HL-60/S4 treated with phorbol 12-myristate 13-acetate at 8.2 ng/mL for 4 days and 3 days (cell line): ENCODE data around the gene MMP7.

ENCODE experiments used
- in situ Hi-C: fragments of 300-500 bp; cut with MboI; formaldehyde crosslinking; loops from 2 replicates; pipeline ENCODE4 v1.15.0; 2022; ENCODE audit warnings: low sequenced_read_pairs

MMP7 gene

DNA sequence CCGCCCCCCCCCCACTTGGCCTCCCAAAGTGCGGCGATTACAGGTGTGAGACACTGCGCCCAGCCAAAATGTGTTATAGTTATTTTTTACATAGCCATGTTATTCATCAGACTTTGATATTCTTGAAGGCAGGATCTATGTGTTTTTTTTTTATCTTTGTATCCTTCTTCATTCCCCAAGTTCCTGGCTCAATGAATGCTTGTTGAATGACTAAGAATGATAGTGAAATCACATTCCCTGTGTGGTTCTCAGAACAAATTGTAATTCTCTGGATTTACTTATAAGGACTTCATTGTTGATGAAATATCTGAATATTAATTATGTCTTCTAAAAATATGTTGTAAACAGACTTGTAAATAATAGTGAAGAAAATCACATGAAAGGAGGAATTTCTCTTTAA, 33.5 kb downstream of the MMP7 start:
- in situ Hi-C loops, result loop anchor here (25.0 kb wide), 1 partner anchor 110 kb away; no protein-coding TSS in a partner anchor

DNA sequence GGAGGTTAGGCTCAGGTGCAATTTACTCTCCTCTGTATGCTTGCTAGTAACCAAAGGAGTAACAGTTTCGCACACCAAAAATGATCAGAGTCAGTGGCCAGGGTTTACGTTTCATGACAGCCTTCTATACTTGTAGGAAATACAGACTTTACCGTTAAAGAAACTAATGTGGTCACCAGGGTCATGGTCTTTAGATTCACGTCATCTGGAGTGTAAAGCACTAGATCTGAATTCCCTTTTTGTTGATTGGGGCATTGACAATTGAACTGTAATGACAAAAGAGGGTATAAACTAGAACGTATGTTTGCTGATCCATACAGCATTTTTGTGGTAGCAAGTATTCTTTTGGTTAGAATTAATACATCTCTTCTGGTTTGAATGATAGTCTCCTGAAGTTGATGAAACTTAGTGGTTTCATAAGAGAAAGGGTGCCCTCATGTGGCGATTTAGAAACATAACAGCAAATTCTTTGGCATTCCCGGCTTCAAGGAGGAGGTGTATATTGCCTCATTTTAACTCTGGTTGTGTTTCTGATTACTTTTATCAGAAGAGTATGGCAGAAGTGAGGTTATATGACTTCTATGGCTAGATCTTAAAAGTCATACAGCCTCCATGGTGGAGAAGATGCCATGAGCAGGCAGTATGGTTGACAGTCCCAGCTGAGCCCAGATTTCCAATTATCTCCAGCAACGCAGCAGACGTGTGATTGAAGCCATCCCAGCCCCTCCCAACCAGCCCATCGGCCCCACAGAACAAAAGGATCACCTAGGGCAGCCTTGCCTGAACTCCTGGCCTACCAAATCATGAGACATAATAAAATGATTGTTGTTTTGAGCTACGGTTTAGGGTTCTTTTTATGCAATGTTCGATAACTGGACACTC, 35.1 kb downstream of the MMP7 start:
- in situ Hi-C loops, result loop anchor here (25.0 kb wide), 1 partner anchor 108 kb away; no protein-coding TSS in a partner anchor

DNA sequence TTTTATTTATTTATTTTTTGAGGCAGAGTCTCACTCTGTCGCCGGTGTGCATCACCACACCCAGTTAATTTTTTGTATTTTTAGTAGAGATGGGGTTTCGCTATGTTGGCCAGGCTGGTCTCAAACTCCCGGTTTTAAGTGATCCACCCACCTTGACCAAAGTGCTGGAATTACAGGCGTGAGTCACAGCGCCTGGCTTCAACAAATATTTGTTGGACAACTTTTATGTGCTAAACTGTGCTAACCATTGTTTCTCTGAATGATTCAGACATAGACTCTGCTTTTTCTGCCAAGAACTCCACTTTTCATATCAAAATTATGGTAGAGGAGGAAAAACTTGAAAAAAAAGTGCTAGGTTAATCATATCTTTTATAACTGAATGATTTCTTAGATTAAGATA, 36.3 kb downstream of the MMP7 start:
- in situ Hi-C loops, result loop anchor here (25.0 kb wide), 1 partner anchor 107 kb away; no protein-coding TSS in a partner anchor

DNA sequence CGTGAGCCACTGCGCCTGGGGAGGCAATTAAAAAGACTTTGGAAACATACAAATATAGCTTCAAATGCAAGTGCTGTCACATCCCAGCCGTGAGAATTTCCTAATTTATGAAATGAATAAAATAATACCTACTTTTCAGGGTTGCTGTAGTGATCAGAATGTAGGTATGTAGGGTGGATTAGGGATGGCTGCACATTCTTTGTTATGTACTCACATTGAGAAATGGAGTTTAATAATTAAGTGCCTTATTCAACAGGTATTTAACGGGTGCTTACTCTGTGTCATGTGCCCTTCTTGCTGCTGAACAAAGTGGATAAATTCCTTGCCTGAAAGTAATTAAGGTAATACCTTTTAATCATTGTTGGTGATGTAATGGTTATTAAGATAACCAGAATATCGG, 37.0 kb downstream of the MMP7 start:
- in situ Hi-C loops, result loop anchor here (25.0 kb wide), 1 partner anchor 106 kb away; no protein-coding TSS in a partner anchor

DNA sequence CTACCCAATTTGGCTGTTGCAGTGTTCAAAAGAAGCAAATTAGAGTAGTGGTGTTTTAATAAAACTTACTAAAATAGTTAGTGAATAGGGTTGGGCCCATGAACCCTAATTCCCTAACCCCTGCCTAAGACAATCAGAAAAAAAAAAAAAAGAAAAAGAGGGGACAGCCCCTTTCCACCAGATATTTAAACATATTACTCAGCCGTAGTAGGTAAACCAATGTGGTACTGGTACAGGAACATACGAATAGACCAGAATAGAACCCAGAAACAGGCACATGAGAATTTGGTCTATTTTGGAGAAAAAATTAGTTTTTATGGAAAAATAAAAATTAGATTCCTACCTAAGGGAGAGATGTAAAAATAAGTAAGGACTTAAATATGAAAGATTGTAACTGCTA, 38.6 kb downstream of the MMP7 start:
- in situ Hi-C loops, result loop anchor here (25.0 kb wide), 1 partner anchor 105 kb away; no protein-coding TSS in a partner anchor

DNA sequence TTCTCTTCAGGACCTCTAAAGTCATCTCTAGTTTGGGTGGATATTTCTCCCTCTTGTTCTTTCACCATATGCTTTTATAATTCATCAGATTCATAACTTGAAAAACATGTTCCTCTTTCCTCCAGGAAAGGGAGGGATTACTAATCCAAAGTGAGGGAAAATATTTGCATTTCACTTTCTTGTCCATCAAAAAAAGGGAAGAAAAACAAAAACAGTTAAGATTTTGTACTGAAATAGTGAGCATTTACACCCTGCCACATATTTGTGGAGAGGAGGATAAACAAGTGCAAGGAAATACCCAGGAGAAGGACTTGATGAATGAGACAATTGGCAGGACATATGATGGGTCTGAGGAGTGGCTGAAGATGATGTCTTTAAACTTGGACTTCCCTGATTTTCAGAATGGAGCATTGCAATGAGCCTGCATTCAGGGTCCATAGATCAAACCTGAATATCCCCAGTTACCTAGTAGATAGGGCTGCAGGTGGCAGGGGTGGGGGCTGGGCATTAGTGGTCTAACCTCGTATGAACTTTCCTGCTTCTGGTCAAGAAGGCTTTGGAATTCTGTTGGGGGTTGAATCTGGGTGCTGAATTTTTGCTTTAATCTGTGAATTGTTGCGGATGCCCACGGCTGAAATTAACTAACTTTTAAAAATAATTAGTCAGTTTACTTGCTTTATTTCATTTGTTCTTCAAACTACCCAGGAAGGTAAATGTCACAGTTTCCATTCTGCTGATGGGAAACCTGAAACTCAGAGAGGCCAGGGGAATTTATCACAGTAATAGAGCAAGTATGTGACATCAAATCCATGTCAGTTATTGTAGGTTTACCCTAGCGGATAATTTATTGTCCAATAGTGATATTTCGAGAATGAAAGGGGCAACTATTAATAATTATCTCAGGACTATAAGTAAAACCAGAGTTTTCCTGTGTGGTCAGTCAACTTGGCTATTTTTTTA, 41.1 kb downstream of the MMP7 start:
- in situ Hi-C loops, result loop anchor here (25.0 kb wide), 1 partner anchor 102 kb away; no protein-coding TSS in a partner anchor

DNA sequence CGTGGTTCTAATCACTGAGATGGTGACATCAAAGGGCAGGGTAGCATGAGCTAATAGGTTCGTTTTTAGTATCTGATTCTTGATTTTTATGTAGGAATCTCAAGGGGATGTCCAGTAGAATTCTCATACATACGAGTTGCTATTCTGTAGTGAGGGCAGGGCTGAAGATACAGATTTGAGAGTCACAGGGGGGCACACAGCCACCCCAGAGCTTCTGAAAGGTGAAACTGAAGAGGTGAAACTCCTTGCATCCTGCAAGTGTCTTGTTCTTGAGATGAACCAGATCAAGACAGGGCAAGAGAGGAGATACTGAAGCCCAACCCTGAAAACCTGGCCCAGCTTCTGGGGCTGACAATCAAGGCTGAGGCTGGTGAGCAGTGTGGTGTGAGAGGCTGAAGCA, 42.3 kb downstream of the MMP7 start:
- in situ Hi-C loops, result loop anchor here (25.0 kb wide), 1 partner anchor 101 kb away; no protein-coding TSS in a partner anchor

DNA sequence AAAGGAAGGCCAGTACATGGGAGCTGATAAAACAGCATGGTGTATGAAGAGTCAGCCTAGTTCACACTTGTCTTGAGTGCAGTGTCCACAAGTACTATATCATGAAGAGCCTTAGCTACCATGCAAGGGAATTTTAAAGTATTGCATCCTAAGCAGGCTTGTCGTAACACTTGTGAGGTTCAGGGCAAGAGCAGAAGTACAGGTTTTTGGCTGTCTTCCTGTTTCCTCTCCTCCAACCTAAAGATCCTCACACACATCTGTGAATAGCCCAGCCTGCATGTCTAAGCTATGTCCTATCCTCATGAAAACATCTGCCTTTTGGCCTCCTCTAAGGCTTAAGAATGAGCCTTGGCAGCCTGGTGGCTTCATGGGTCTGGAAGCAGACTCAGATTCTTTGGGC, 43.3 kb downstream of the MMP7 start:
- in situ Hi-C loops, result loop anchor here (25.0 kb wide), 1 partner anchor 100 kb away; no protein-coding TSS in a partner anchor

DNA sequence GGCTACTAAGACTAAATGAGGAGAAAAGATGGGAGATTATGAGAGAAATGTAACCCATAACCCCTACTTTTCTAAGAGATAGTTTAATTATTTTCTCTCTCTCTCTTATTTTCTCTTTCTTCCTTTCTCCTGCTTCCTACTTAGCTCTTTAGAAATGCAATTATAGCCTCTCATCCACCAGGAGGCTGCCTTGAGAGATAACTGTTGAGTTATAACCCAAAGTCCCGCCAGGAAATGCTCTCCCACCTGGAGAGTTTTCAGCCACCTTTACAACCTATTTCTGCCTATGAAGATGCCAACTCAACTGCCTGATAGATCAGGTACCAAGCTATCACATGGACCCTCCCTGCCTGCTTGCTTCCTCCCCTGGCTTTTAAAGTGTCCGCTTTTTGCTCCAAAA, 44.0 kb downstream of the MMP7 start:
- in situ Hi-C loops, result loop anchor here (25.0 kb wide), 1 partner anchor 99 kb away; no protein-coding TSS in a partner anchor

DNA sequence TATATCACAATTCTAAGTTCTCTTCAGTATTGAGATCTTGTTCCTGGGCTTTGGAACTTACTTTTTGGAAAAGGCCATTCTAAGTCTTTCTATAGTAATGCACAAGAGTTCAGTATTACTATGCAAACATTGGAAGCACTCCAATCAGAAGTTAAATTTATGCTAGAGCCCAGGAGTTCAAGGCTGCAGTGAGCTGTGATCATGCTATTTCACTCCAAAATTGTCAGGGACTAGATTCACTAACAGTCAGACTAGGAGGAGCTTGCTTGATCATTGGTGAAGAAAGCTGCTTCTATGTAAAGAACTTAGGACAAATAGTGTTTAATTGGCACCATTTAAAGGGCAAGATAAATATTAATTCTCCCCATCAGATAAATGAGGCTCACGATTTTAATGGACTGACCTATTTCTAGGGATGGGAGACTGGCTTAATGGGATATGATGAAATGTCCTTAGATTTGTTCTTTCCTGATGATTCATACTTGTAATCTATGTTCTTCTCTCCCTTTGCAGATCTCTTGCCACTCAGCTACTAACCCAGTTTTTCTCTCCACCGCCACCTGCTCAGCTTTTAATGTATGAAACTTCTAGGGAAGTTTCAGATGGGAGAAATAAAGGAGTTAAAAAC, 45.3 kb downstream of the MMP7 start:
- in situ Hi-C loops, result loop anchor here (25.0 kb wide), 1 partner anchor 98 kb away; no protein-coding TSS in a partner anchor

DNA sequence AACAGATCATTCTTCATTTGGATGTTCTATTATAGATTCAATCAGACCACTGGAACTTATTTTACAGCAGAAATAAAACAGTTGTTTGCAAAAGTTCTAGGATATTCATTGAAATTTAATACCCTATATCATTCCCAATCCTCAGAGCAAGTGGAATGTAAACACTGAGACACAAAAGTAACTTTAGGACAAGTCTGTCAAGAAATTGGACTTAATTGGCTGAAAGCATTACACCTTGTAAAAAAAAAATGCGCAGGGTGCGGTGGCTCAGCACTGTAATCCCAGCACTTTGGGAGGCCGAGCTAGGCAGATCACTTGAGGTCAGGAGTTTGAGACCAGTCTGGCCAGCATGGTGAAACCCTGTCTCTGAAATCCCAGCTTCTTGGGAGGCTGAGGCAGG, 48.1 kb downstream of the MMP7 start:
- in situ Hi-C loops, result loop anchor here (25.0 kb wide), 1 partner anchor 95 kb away; no protein-coding TSS in a partner anchor

DNA sequence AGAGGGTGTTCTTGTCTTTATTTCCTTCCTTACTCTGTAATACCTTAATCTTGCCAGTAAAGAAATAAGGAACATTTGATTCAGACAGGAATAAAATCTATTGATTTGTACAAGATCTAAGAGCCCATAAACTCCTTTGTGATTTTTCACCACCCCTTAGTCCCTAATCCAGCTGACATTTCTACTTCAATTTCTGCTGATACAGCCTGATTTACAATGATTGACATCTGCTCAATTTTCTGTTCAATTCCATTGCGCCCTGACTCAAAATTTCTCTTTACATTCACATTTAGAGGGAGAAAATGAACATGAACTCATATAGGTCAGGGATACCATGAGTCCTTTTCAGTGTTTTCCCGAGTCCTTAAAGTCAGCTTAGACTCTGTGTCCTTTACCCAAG, 50.8 kb downstream of the MMP7 start:
- in situ Hi-C loops, result loop anchor here (25.0 kb wide), 1 partner anchor 92 kb away; no protein-coding TSS in a partner anchor

DNA sequence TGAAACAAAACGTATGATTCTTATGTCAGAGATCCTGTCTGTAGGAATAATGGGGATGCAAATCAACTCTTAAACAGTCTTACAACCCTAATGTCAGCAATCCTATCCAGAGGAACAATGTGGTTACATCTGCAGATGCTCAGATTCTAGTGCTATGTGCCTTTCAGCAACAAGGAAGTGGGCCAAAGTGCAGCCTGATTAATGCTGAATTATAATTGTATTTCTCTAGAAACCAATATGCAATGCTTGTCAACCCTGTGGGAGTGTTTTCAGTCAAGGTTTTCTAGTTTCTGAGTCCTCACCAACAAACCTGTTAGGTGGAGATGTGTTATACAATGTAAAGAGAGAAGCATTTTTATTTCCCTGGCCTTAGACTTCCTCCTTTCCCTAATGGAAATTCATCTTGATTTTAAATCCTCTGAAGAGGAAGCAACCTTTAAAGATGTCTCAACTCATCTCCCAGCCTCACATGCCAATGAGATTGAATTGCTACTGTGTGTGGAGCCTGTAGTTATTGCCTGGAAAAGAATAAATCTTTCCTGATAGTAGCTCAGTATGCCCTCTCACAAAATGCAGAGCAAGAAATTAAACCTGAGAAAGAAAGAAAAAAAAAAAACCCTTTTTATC, 51.8 kb downstream of the MMP7 start:
- in situ Hi-C loops, result loop anchor here (25.0 kb wide), 1 partner anchor 91 kb away; no protein-coding TSS in a partner anchor

DNA sequence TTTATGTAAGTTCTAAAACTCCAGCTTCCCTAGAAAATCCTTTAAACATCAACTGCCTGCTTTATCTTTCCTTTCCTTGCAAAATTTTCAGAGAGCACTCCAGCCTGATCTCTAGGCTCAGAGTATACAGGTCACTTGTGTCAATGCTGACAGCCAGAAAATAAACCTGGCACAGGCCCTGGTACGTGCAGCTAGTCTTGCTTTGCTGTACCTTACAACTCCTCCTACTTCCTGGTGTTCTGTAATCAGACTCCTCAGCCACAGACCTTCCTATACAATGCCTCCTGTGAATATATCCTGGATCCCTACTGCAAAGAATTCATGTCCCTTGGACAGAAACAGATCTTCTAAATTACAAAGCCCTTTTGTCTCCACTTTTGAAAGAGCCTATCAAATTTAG, 53.7 kb downstream of the MMP7 start:
- in situ Hi-C loops, result loop anchor here (25.0 kb wide), 1 partner anchor 90 kb away; no protein-coding TSS in a partner anchor

DNA sequence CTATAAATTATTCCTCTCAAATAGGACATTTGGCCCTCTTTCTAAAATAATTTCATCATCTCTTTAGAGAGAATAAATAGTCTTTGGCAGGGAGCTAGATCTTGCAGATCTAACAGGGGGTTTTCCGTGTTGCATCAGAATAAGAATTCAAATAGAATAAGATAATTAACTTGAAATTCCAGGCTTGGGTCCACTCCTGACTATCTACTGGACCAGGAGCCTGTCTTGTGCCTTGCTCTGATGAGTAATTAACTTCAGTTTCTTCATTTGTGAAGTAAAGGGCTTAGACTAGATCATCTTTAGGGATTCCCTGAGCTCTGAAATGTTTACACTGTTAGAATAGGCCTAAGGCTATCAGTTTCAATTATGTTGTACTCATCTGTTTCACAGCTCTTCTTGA, 54.5 kb downstream of the MMP7 start:
- in situ Hi-C loops, result loop anchor here (25.0 kb wide), 1 partner anchor 89 kb away; no protein-coding TSS in a partner anchor

DNA sequence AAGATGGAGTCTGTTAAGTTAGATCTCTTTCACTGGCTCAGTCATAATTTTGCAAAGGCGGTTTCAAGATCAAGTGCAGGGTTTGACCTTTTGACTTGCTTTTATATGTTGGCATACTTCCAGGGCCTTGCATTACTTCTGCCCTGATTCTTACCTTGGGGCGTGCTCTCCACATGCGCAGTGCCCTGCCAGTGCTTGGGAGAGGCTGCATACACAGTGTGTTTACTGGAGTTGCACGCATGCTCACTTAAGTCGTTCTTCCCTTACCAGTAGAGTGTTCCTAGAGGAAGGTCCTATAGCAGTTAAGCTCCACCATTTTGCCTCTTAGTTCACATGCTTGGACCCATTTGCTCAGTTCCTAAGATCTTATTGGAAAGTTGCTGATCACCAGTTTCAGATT, 57.0 kb downstream of the MMP7 start:
- in situ Hi-C loops, result no loop called here

DNA sequence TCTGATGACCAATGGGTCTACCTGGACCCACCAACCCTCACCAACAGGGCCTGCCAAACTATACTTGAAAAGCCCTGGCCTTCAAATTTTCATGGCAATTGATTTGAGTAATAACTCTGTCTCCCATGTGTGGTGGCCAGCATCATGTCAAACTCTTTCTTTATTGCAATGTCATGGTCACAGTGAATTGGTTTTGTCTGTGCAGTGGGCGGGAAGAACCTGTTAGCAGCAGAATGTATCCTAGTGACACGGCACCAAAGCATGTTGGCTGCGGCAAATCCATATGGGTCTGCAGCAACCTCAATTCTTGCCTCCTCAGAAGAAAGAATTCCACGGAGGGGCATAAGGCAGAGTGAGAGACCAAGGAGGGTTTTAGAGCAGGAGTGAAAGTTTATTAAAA, 58.4 kb downstream of the MMP7 start:
- in situ Hi-C loops, result no loop called here

DNA sequence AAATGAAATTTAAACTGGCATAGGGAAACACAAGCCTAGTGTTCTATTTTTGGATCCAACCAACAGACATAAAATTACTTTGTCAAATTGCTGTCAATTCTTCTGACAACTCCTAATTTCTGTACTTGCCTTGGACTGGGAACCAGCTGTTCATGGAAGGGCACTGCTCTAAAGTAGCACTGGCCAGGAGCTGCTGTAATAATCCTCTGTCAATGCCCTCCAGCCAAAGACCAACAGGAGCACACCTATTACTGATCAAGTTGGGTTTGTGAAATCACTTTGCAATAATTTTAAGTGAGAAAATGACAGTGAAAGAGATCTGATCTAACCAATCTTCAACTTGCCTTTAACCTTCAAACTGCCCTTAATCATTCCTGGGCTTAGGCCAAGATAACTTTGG, 59.1 kb downstream of the MMP7 start:
- in situ Hi-C loops, result no loop called here
